EL (cell line): ENCODE data around the gene MOB2.
"Not testable (repeated sequence)": the region's sequence is repeated elsewhere in the genome, so short reads cannot be mapped to it uniquely, and the experiment has no call there.

Source experiments
- DNase-seq: peaks from one replicate; pipeline ENCODE4 v3.0.0-alpha.2; 2016

Gene MOB2

GRCh38 chr11:1517117-1518005, 30.8 kb upstream of the MOB2 start:
- DNase-seq = no peak

- peak; percentile 91 for DNase-seq
Observed at GRCh38 chr11:1516273-1517067, 29.9 kb upstream of the MOB2 start.

- DNase-seq = peak; percentile 62
Observed at GRCh38 chr11:1515082-1516060, 28.8 kb upstream of the MOB2 start.

DNA sequence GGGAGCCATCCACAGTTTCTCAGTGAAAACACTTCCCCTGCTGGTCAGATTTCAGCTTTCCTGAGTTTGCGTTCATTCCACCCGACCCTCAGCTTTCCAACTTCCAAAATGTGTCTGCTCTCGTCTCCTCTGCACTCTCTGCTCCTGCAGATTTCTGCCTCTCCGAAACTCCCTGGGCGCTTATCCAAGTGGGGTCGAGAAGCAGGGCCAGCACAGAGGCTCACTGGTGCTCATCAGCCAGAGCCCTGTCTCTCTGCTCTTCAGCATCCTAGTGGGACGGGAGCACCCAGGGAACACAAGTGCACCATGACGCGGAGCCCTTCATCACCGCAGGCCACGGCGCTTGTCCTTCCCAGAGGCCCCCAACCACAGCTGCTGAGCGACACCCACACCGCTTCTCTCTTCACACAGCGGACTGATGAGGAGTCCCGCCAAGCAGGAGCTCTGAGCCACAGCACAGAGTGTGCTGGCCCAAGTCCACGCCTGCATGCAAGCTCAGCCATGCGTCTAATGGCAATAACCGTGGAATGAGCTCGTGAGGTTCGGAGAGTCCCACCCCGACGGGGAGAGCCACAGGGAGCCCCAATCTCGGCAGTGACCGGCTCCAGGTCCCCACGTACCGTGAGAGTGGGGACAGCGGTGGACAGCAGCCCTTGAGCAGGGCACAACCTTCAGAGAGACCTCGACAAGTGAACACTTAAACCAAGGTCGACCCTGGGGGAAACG, 27.9 kb upstream of the MOB2 start:
- DNase-seq = no peak

DNA sequence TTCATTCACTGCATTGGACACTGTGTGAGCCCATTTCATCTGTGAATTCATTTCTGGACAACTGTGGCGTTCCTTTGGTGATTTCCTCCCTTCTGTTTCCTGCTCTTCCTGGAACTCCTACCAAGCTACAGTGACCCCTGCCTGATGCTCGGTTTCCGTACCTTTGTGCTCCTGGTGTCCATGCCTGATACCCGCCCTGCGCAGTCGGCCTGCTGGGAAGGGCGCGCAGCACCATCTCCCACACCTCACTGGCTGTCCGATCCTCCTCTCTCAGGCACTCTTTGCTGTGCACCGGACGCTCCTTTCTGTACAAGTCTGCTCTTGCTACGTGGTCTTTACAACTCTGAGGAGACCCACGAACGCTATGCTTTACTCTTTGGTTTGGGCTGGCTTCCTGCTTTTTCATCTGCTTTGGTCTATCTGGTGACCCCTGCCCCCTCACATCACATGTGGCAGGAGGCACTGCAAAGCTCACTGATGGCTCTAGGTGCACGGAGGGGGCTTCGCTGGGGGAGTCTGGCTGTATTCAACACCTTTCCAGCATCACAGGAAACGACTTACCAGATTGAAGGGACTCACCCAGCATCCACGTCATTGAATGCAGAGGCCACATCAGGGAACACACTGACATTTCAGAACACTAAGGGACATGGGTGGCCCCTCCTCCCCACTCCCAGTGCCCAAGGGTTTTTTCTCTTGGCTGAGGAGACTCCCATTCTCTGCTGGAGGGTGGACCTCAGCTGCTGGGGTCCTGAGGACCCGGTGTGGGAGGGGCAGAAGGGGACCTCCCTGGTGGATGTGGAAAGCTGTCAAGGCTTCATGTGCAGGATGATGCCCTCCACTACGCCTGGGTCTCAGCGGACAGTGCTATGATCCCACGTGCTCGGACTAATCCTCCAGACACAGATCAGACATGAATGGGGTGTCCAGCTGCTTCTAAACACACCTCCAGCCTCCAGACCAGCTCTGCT, 27.0 kb upstream of the MOB2 start:
- no peak for DNase-seq

GRCh38 chr11:1512531-1513258, 26.1 kb upstream of the MOB2 start:
- not testable (repeated sequence) for DNase-seq

GRCh38 chr11:1511937-1512496, 25.4 kb upstream of the MOB2 start:
- no peak for DNase-seq

- DNase-seq = peak; percentile 16
Observed at GRCh38 chr11:1510928-1511327, 24.3 kb upstream of the MOB2 start.

DNA sequence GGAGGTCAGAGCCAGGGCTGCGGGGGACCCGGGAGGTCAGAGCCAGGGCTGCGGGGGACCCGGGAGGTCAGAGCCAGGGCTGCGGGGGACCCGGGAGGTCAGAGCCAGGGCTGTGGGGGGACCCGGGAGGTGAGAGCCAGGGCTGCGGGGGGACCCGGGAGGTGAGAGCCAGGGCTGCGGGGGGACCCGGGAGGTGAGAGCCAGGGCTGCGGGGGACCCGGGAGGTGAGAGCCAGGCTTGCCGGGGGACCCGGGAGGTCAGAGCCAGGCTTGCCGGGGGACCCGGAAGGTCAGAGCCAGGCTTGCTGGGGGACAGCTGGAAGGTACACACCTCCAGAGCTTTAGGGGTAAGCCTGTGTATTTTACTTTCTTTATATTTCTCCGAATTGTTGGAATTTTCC, 23.8 kb upstream of the MOB2 start:
- not testable (repeated sequence) for DNase-seq

DNA sequence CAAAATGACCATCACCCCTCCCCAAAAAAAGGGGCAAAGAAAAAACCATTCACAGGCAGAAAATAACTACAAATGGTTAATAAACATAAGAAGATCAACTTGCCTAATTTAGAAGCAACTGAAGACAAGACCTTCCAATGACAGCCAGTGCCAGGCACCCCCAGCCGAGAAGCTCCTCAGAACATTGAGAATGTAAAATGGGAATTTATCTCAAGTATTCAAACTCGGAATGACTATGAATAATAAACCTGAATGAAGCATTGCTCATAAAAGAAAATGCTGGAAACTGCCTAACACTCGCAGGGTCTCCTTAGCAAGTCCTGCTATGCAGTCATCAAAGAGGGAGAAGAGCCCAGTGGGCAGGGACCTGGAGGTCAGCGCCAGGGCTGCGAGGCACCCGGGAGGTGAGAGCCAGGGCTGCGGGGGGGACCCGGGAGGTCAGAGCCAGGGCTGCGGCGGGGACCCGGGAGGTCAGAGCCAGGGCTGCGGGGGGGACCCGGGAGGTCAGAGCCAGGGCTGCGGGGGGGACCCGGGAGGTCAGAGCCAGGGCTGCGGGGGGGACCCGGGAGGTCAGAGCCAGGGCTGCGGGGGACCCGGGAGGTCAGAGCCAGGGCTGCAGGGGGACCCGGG, 23.2 kb upstream of the MOB2 start:
- no peak for DNase-seq

GRCh38 chr11:1508986-1509385, 22.4 kb upstream of the MOB2 start:
- DNase-seq = no peak

- DNase-seq = no peak
Observed at GRCh38 chr11:1508491-1508891, 21.9 kb upstream of the MOB2 start.

DNA sequence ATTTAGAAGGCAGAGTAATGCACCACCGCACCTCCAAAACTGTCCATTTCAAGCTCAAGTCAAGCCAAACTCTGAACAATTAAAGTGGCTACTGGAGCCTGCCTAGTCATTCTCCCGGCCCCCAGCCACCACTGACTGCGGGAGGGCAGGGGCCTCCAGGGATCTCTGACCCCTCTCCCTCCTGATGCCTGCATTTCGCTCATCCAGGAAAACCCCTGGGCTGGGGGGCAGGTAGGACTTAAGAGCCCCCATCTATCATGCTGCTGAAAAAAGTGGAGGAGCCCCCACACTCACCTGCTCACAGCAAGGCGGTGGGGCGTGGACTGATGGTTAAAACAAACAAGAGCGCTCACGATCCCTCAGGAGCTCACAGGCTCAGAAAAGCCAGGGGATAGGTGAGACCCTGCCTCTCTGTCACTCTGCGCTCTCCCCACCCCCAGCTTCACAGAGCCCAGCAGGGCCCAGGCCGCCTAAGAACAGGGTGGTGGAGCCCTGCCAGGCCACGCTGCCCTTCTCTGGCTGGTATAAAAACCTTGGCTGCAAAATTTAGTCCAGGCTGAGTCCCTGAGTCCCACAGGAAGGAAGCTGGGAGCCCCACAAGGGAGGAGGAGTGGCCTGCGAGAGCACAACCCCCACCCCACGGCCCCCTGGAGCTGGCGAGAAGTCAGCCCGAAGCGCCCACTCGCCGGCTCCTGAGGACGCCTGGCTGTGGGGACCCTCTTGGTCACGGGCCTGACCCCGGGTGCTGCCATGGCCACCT, 21.0 kb upstream of the MOB2 start:
- DNase-seq = no peak

- DNase-seq = no peak
Observed at GRCh38 chr11:1506981-1507380, 20.4 kb upstream of the MOB2 start.

- no peak for DNase-seq
Observed at GRCh38 chr11:1505480-1505879, 18.9 kb upstream of the MOB2 start.

GRCh38 chr11:1504581-1505290, 18.2 kb upstream of the MOB2 start:
- no peak for DNase-seq

DNA sequence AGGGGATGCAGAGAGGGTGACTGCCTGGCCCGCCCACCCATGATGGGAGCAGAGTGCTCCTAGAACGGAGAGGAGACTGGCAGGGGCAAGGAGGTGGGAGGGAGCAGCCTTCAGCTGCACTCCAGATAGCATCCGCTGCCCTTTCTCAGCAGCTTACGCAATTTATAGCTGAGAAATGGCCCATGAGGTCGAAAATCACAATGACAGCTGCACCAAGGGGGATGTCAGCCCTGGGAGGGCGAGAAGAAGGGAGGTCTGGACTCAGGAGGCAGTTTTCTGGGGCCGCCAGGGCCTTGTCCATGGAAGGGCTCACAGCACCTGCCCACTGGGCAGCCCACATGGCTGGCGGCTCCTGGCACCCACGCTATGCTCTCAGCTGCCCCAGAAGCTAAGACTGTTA, 17.6 kb upstream of the MOB2 start:
- no peak for DNase-seq

DNA sequence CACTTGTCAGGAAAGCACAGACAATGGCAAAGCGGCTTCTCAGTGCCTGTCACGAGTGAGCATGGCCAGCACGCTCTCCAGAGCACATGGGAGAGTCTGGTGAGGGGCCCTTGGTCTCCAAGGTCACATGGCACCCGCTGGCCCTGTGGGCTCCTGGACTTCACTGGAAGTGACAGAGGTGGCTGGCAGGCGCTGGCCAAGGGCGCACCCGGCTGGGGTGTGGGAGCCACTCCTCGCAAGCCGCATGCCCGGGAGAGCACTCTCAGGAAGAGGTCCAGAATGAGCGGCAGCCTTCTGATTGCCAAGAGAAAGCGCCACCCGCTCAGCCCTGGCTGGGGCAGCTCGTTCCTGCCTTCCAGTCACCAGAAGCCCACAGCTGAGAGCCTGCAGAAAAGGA, 17.1 kb upstream of the MOB2 start:
- no peak for DNase-seq
